Parathyroid adenoma (tissue), 2 donors: ENCODE data around the gene SECISBP2L.

ENCODE experiments used
- H2AFZ ChIP-seq: fragments of 300-600 bp; sonication (generic); one replicate; pipeline ENCODE4 v1.7.0; 2017; ENCODE audit warnings: antibody characterized with exemption, mild to moderate bottlenecking
- H3K27ac ChIP-seq: fragments of 300-600 bp; sonication (generic); one replicate; pipeline ENCODE4 v1.7.0; 2017
- H3K27me3 ChIP-seq: fragments of 300-600 bp; sonication (generic); one replicate; pipeline ENCODE4 v1.7.0; 2017; ENCODE audit warnings: low read length; ENCODE audit not compliant: control insufficient read depth, insufficient read depth
- H3K36me3 ChIP-seq: fragments of 300-600 bp; sonication (generic); one replicate; pipeline ENCODE4 v1.7.0; 2017; ENCODE audit warnings: low read length; ENCODE audit not compliant: control insufficient read depth, insufficient read depth
- H3K4me1 ChIP-seq: fragments of 300-600 bp; sonication (generic); one replicate; pipeline ENCODE4 v1.7.0; 2017; ENCODE audit warnings: control low read depth
- H3K4me2 ChIP-seq: fragments of 300-600 bp; sonication (generic); one replicate; pipeline ENCODE4 v1.7.0; 2017; ENCODE audit warnings: low read length
- H3K4me3 ChIP-seq: fragments of 300-600 bp; sonication (generic); one replicate; pipeline ENCODE4 v1.7.0; 2017; ENCODE audit warnings: low read depth, low read length
- H3K79me2 ChIP-seq: fragments of 300-600 bp; sonication (generic); one replicate; pipeline ENCODE4 v1.7.0; 2017; ENCODE audit warnings: control low read depth
- H3K9ac ChIP-seq: fragments of 300-600 bp; sonication (generic); one replicate; pipeline ENCODE4 v1.7.0; 2017; ENCODE audit warnings: mild to moderate bottlenecking
- H3K9me3 ChIP-seq: fragments of 300-600 bp; sonication (generic); one replicate; pipeline ENCODE4 v1.7.0; 2017; ENCODE audit warnings: low read length; ENCODE audit not compliant: control insufficient read depth
- CTCF ChIP-seq: fragments of 300-600 bp; sonication (generic); IDR thresholded peaks from one replicate; pipeline ENCODE4 v1.7.0; 2017; ENCODE audit warnings: antibody characterized with exemption, mild to moderate bottlenecking
- donor health status: primary hyperparathyroidism.

SECISBP2L gene

GRCh38 chr15:48946074-48946839, 100.0 kb downstream of the SECISBP2L start:
- Histone ChIP-seq H2AFZ (no peak overlapping the region), H3K27ac (no peak overlapping the region), H3K9me3 (no peaks in the 10 kb centered on the region), H3K4me3 (no peak overlapping the region), H3K9ac (no peak overlapping the region), H3K4me2 (no peak overlapping the region), H3K36me3 (no peaks in the 10 kb centered on the region), H3K27me3 (no peaks in the 10 kb centered on the region), H3K79me2 (no peaks in the 10 kb centered on the region), H3K4me1 (no peaks in the 10 kb centered on the region)
- no peak for TF ChIP-seq CTCF

- Histone ChIP-seq H3K27ac (no peak overlapping the region), H3K9ac (no peak overlapping the region), H3K4me3 (no peak overlapping the region), H3K36me3 (no peaks in the 10 kb centered on the region), H2AFZ (no peak overlapping the region), H3K27me3 (no peaks in the 10 kb centered on the region), H3K79me2 (no peaks in the 10 kb centered on the region), H3K9me3 (no peaks in the 10 kb centered on the region), H3K4me2 (no peak overlapping the region), H3K4me1 (no peaks in the 10 kb centered on the region)
- no peak for TF ChIP-seq CTCF
Measured at GRCh38 chr15:48945386-48945785, 100.9 kb downstream of the SECISBP2L start.

GRCh38 chr15:48941904-48942303, 104.3 kb downstream of the SECISBP2L start:
- TF ChIP-seq CTCF: no peak
- no peak overlapping the region for H2AFZ ChIP-seq
- no peaks in the 10 kb centered on the region for H3K9me3 ChIP-seq
- H3K4me1 ChIP-seq: no peaks in the 10 kb centered on the region
- H3K27me3 ChIP-seq: no peaks in the 10 kb centered on the region
- no peak overlapping the region for H3K4me3 ChIP-seq
- no peak overlapping the region for H3K4me2 ChIP-seq
- H3K79me2 ChIP-seq: no peaks in the 10 kb centered on the region
- H3K36me3 ChIP-seq: no peaks in the 10 kb centered on the region
- no peak overlapping the region for H3K27ac ChIP-seq
- no peak overlapping the region for H3K9ac ChIP-seq

GRCh38 chr15:48940508-48940907, 105.7 kb downstream of the SECISBP2L start:
- no peaks in the 10 kb centered on the region for H3K27me3 ChIP-seq
- H3K36me3 ChIP-seq: no peaks in the 10 kb centered on the region
- H3K9me3 ChIP-seq: no peaks in the 10 kb centered on the region
- H3K4me3 ChIP-seq: no peak overlapping the region
- H2AFZ ChIP-seq: no peak overlapping the region
- H3K79me2 ChIP-seq: no peaks in the 10 kb centered on the region
- no peak for TF ChIP-seq CTCF
- no peaks in the 10 kb centered on the region for H3K4me1 ChIP-seq
- H3K4me2 ChIP-seq: no peak overlapping the region
- H3K27ac ChIP-seq: no peak overlapping the region
- no peak overlapping the region for H3K9ac ChIP-seq

GRCh38 chr15:48939648-48940047, 106.6 kb downstream of the SECISBP2L start:
- H3K27ac ChIP-seq: no peak overlapping the region
- no peak overlapping the region for H3K9ac ChIP-seq
- no peak for TF ChIP-seq CTCF

More at GRCh38 chr15:48939648-48940047, 106.6 kb downstream of the SECISBP2L start:
- no peak overlapping the region for H3K4me2 ChIP-seq
- no peaks in the 10 kb centered on the region for H3K4me1 ChIP-seq
- no peak overlapping the region for H2AFZ ChIP-seq
- no peaks in the 10 kb centered on the region for H3K9me3 ChIP-seq
- no peak overlapping the region for H3K4me3 ChIP-seq
- H3K79me2 ChIP-seq: no peaks in the 10 kb centered on the region
- H3K36me3 ChIP-seq: no peaks in the 10 kb centered on the region
- no peaks in the 10 kb centered on the region for H3K27me3 ChIP-seq
